Panc1 (cell line): ENCODE results near the gene GHDC. TPM values are rescaled to one million over a fixed set of nuclear protein-coding genes. Genes with fewer than 3 reads are reported as not detected.

Experiments used
- ATAC-seq: fragments of 200-7000 bp; cut with Tn5 transposase; 2 replicates; pipeline ENCODE4 v1.9.1; 2020; ENCODE audit warnings: mild to moderate bottlenecking, moderate library complexity
- BruUV-seq: library from RNA; stranded (reverse); fragments of 400-500 nt; replicated peaks from 2 replicates; lab custom pipeline; 2021; lab: Mats Ljungman, UMichigan
- CTCF ChIA-PET: fragments of 300-600 bp; sonication (Branson Sonifier 250); formaldehyde crosslinking; loops from one replicate; lab custom pipeline; 2022; ENCODE audit warnings: antibody characterized with exemption; lab: Charles Lee
- POLR2A ChIA-PET: fragments of 300-600 bp; sonication (Branson Sonifier 250); formaldehyde crosslinking; loops from one replicate; lab custom pipeline; 2022; ENCODE audit warnings: antibody characterized with exemption; lab: Charles Lee
- DNase-seq: peaks from one replicate; pipeline ENCODE4 v3.0.0-alpha.2; 2010; ENCODE audit warnings: low read depth, low spot score
- H3K27ac ChIP-seq: 2 replicates; pipeline ENCODE4 v1.5.1; 2011; ENCODE audit warnings: mild to moderate bottlenecking, low read length, inconsistent platforms
- H3K27me3 ChIP-seq: fragments of 200-500 bp; sonication (Bioruptor generic); 2 replicates; pipeline ENCODE4 v1.6.0; 2014; ENCODE audit warnings: low read length, inconsistent platforms; ENCODE audit not compliant: control insufficient read depth, insufficient read depth
- H3K36me3 ChIP-seq: fragments of 200-500 bp; sonication (Bioruptor generic); 2 replicates; pipeline ENCODE4 v1.5.1; 2014; ENCODE audit warnings: inconsistent platforms, mild to moderate bottlenecking, low read length, moderate library complexity; ENCODE audit not compliant: control insufficient read depth, insufficient read depth
- H3K4me1 ChIP-seq: 2 replicates; pipeline ENCODE4 v1.5.1; 2011; ENCODE audit warnings: inconsistent platforms, mild to moderate bottlenecking, low read length, moderate library complexity; ENCODE audit not compliant: control insufficient read depth, insufficient read depth
- H3K4me3 ChIP-seq, 2 experiments: 2 replicates each; pipeline ENCODE4 v1.5.1; 2011 to 2012; ENCODE audit warnings: low read depth in 2 of 2, low read length in 2 of 2, mild to moderate bottlenecking in 2 of 2, inconsistent platforms in 1 of 2, moderate library complexity in 1 of 2
- H3K9me3 ChIP-seq: fragments of 200-500 bp; sonication (Bioruptor generic); 2 replicates; pipeline ENCODE4 v1.5.1; 2014; ENCODE audit warnings: low read depth, mild to moderate bottlenecking, inconsistent platforms, low read length, moderate library complexity; ENCODE audit not compliant: control insufficient read depth, insufficient read depth
- POLR2AphosphoS5 ChIP-seq: IDR thresholded peaks from 2 replicates; pipeline ENCODE4 v1.6.1; 2012; ENCODE audit warnings: mild to moderate bottlenecking, low read depth, low read length, moderate library complexity
- SIN3A ChIP-seq: IDR thresholded peaks from 2 replicates; pipeline ENCODE4 v1.6.1; 2012; ENCODE audit warnings: low read depth, mild to moderate bottlenecking, low read length, moderate library complexity, borderline replicate concordance; ENCODE audit not compliant: insufficient read depth
- TCF7L2 ChIP-seq: IDR thresholded peaks from 2 replicates; pipeline ENCODE4 v1.6.1; 2011; ENCODE audit warnings: mild to moderate bottlenecking, low read depth, low read length, inconsistent platforms
- in situ Hi-C: cut with HindIII; loops from 2 replicates; pipeline ENCODE4 v1.10.0; 2016; ENCODE audit warnings: low sequenced_read_pairs, low pct_unique_long_range_greater_than_20kb
- intact Hi-C: fragments of 100-400 bp; cut with micrococcal nuclease; formaldehyde crosslinking; loops from one replicate; pipeline ENCODE4 v1.10.0; 2022; ENCODE audit not compliant: unreplicated experiment
- total RNA-seq: library from RNA; stranded (reverse); gene quantifications from one replicate; pipeline ENCODE4 v1.2.1, GENCODE V29; 2021; ENCODE audit not compliant: unreplicated experiment
- TF ChIP-seq, protein P1 (sequence below): fragments of 450-650 bp; IDR thresholded peaks from 2 replicates; pipeline ENCODE4 v1.5.1; 2017; ENCODE audit warnings: mild to moderate bottlenecking
- TF ChIP-seq, protein P2 (sequence below), 2 experiments: IDR thresholded peaks; 2 replicates each; pipeline ENCODE4 v1.6.1; 2011 to 2012; ENCODE audit warnings: low read depth in 2 of 2, control low read depth in 1 of 2, low read length in 1 of 2, mild to moderate bottlenecking in 1 of 2, moderate library complexity in 1 of 2; ENCODE audit not compliant: insufficient read depth in 1 of 2

Gene GHDC
- total RNA-seq, 1 experiment from 2014 or later: 21.8 TPM

DNA sequence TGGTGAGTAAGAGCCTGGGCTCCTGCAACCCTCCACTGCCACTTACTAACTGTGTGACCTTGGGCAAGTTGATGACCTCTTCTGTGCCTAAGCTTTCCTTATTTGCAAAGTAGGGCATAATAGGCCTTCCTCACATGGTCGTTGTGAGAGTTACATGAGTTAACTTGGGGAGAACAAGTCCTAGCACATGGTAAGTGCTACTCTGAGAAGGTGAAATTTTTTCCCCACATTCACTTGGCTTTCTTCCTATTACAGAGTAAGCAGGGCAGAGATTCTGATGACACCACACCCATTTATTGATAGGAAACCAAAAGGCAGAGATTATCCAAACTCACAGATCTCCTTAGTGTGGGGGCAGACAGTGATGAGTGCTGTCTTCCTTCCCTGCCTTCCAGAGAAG, 15.0 kb downstream of the GHDC start:
- no TSS peak for BruUV-seq
- no peaks in the 10 kb centered on the region for H3K36me3 ChIP-seq
- no peak overlapping the region for H3K27ac ChIP-seq
- in situ Hi-C loops (no loop called here), intact Hi-C loops (no loop called here)
- DNase-seq (no peak), ATAC-seq (no peak)
- no peaks in the 10 kb centered on the region for H3K27me3 ChIP-seq
- TF ChIP-seq SIN3A (no peak), POLR2AphosphoS5 (no peak), TCF7L2 (no peak)
- TF ChIP-seq, protein P1, sequence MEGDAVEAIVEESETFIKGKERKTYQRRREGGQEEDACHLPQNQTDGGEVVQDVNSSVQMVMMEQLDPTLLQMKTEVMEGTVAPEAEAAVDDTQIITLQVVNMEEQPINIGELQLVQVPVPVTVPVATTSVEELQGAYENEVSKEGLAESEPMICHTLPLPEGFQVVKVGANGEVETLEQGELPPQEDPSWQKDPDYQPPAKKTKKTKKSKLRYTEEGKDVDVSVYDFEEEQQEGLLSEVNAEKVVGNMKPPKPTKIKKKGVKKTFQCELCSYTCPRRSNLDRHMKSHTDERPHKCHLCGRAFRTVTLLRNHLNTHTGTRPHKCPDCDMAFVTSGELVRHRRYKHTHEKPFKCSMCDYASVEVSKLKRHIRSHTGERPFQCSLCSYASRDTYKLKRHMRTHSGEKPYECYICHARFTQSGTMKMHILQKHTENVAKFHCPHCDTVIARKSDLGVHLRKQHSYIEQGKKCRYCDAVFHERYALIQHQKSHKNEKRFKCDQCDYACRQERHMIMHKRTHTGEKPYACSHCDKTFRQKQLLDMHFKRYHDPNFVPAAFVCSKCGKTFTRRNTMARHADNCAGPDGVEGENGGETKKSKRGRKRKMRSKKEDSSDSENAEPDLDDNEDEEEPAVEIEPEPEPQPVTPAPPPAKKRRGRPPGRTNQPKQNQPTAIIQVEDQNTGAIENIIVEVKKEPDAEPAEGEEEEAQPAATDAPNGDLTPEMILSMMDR: no peak
- TF ChIP-seq, protein P2, sequence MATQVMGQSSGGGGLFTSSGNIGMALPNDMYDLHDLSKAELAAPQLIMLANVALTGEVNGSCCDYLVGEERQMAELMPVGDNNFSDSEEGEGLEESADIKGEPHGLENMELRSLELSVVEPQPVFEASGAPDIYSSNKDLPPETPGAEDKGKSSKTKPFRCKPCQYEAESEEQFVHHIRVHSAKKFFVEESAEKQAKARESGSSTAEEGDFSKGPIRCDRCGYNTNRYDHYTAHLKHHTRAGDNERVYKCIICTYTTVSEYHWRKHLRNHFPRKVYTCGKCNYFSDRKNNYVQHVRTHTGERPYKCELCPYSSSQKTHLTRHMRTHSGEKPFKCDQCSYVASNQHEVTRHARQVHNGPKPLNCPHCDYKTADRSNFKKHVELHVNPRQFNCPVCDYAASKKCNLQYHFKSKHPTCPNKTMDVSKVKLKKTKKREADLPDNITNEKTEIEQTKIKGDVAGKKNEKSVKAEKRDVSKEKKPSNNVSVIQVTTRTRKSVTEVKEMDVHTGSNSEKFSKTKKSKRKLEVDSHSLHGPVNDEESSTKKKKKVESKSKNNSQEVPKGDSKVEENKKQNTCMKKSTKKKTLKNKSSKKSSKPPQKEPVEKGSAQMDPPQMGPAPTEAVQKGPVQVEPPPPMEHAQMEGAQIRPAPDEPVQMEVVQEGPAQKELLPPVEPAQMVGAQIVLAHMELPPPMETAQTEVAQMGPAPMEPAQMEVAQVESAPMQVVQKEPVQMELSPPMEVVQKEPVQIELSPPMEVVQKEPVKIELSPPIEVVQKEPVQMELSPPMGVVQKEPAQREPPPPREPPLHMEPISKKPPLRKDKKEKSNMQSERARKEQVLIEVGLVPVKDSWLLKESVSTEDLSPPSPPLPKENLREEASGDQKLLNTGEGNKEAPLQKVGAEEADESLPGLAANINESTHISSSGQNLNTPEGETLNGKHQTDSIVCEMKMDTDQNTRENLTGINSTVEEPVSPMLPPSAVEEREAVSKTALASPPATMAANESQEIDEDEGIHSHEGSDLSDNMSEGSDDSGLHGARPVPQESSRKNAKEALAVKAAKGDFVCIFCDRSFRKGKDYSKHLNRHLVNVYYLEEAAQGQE (IDR thresholded peaks at IDR 0.05; ENCODE audit: insufficient read depth in 1 of 2, low read depth in 2 of 2, low read length in 1 of 2): no peak
- no peaks in the 10 kb centered on the region for H3K9me3 ChIP-seq
- no peak overlapping the region for H3K4me3 ChIP-seq
- ChIA-PET POLR2A (no interaction called here), CTCF (interaction anchor here (1.2 kb wide), 1 partner anchor 67 kb away, joined by 3 read pairs; no protein-coding TSS in a partner anchor)
- H3K4me1 ChIP-seq: peaks cover 4% of the 10 kb centered on the region

DNA sequence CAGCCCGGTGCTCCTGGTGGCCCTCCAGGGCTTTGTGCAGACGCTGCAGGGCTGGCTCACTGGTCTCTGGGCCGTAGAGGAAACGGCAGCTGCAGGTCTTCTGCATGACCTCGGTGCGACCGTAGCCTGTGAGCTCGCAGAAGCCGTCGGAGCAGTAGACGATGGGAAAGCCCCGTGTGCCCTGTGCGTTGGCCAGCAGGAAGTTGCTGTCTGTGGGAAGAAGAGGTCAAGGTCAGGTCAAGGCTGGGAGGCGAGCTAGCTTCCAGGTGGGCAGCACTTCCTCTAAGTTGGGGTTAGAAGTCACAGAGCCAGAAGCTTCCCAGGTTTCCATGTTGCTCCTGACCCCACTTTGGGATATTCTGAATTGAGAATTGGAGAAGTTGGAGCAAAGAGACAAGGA, 15.5 kb downstream of the GHDC start:
- Histone ChIP-seq H3K36me3 (no peaks in the 10 kb centered on the region), H3K4me3 (no peak overlapping the region), H3K27me3 (no peaks in the 10 kb centered on the region), H3K4me1 (peaks cover 4% of the 10 kb centered on the region), H3K27ac (no peak overlapping the region), H3K9me3 (no peaks in the 10 kb centered on the region)
- TF ChIP-seq SIN3A: no peak
- no peak for TF ChIP-seq TCF7L2
- TF ChIP-seq POLR2AphosphoS5: no peak
- TF ChIP-seq, protein P2 (IDR thresholded peaks at IDR 0.05; ENCODE audit: insufficient read depth in 1 of 2, low read depth in 2 of 2, low read length in 1 of 2): no peak
- TF ChIP-seq, protein P1: no peak
- ATAC-seq: no peak
- BruUV-seq: no TSS peak
- POLR2A ChIA-PET: no interaction called here
- intact Hi-C loops: no loop called here
- in situ Hi-C loops: no loop called here
- CTCF ChIA-PET: no interaction called here
- DNase-seq: no peak
